IPS DF 6.9 (cell line): ENCODE data around the gene MICALL1.

ENCODE experiments used
- DNase-seq: peaks from one replicate; pipeline ENCODE4 v3.0.0-alpha.2; 2013; ENCODE audit warnings: low read depth, low spot score
- H3K27ac ChIP-seq: one replicate; pipeline ENCODE4 v1.5.1; 2013; ENCODE audit warnings: low read length, control low read depth
- H3K27me3 ChIP-seq: 2 replicates; pipeline ENCODE4 v1.6.1; 2013; ENCODE audit warnings: mild to moderate bottlenecking, low read length; ENCODE audit not compliant: control insufficient read depth, insufficient read depth
- H3K36me3 ChIP-seq: 2 replicates; pipeline ENCODE4 v1.6.1; 2013; ENCODE audit warnings: low read length; ENCODE audit not compliant: control insufficient read depth, insufficient read depth
- H3K4me1 ChIP-seq: 2 replicates; pipeline ENCODE4 v1.6.1; 2013; ENCODE audit warnings: low read length; ENCODE audit not compliant: control insufficient read depth, insufficient read depth
- H3K4me3 ChIP-seq: 2 replicates; pipeline ENCODE4 v1.5.1; 2013; ENCODE audit warnings: mild to moderate bottlenecking, low read length
- H3K9me3 ChIP-seq: 2 replicates; pipeline ENCODE4 v1.6.1; 2013; ENCODE audit warnings: low read length, inconsistent platforms; ENCODE audit not compliant: control insufficient read depth, insufficient read depth
- whole genome bisulfite sequencing: extraction: QIAGEN DNeasy Blood & Tissue Kit; methylation state at CpG from one replicate; pipeline ENCODE4 v1.1.7; 2013; ENCODE audit warnings: mixed read lengths, missing lambda C conversion rate; ENCODE audit not compliant: insufficient read length, insufficient coverage; 5-methylcytosine and 5-hydroxymethylcytosine counted together

Gene MICALL1

GRCh38 chr22:37905534-37906363 is at the start of gene MICALL1:
TSS of gene MICALL1 (plus strand) at chr22:37906297. CDS start at chr22:37906423, 126 bp downstream.
- no peak within 1 kb of the TSS for H3K27ac ChIP-seq
- no peak for DNase-seq
- H3K36me3 ChIP-seq = no peaks in the 10 kb centered on the region
- H3K4me1 ChIP-seq = peaks cover 7% of the 10 kb centered on the region
- H3K4me3 ChIP-seq = peak within 1 kb of the TSS; percentile 97
- no CpG with 5 or more reads among the region's 90 CpGs for WGBS
- no peaks in the 10 kb centered on the region for H3K27me3 ChIP-seq
- H3K9me3 ChIP-seq = no peaks in the 10 kb centered on the region

GRCh38 chr22:37860796-37861421 is 45.2 kb upstream of the MICALL1 start:
- Histone ChIP-seq H3K27ac (no peak overlapping the region), H3K9me3 (no peaks in the 10 kb centered on the region), H3K36me3 (peaks cover 39% of the 10 kb centered on the region), H3K4me3 (no peak overlapping the region), H3K27me3 (no peaks in the 10 kb centered on the region), H3K4me1 (no peaks in the 10 kb centered on the region)
- WGBS = no CpG with 5 or more reads among the region's 7 CpGs
- DNase-seq = no peak

- no peak for DNase-seq
- Histone ChIP-seq H3K36me3 (peaks cover 43% of the 10 kb centered on the region), H3K27ac (no peak overlapping the region), H3K9me3 (no peaks in the 10 kb centered on the region), H3K4me3 (no peak overlapping the region), H3K27me3 (no peaks in the 10 kb centered on the region), H3K4me1 (no peaks in the 10 kb centered on the region)
- no CpG with 5 or more reads among the region's 7 CpGs for WGBS
Observed at GRCh38 chr22:37862570-37863325, 43.3 kb upstream of the MICALL1 start.

GRCh38 chr22:37865510-37865909 is 40.6 kb upstream of the MICALL1 start:
- Histone ChIP-seq H3K27me3 (no peaks in the 10 kb centered on the region), H3K4me3 (no peak overlapping the region), H3K27ac (no peak overlapping the region), H3K9me3 (no peaks in the 10 kb centered on the region), H3K36me3 (peaks cover 50% of the 10 kb centered on the region), H3K4me1 (no peaks in the 10 kb centered on the region)
- no CpG with 5 or more reads among the region's 6 CpGs for WGBS
- no peak for DNase-seq

- H3K9me3 ChIP-seq = no peaks in the 10 kb centered on the region
- no peaks in the 10 kb centered on the region for H3K27me3 ChIP-seq
- no peak for DNase-seq
- H3K36me3 ChIP-seq = peaks cover 39% of the 10 kb centered on the region; the same call in 1 of the 2 replicates
- no CpG with 5 or more reads among the region's 7 CpGs for WGBS
- no peak overlapping the region for H3K27ac ChIP-seq
- H3K4me1 ChIP-seq = no peaks in the 10 kb centered on the region
- H3K4me3 ChIP-seq = no peak overlapping the region
Observed at GRCh38 chr22:37870273-37870672, 35.8 kb upstream of the MICALL1 start.

GRCh38 chr22:37880668-37881440 is 25.2 kb upstream of the MICALL1 start:
- Histone ChIP-seq H3K4me1 (no peaks in the 10 kb centered on the region; the same call in 1 of the 2 replicates), H3K27me3 (no peaks in the 10 kb centered on the region), H3K36me3 (peaks cover 32% of the 10 kb centered on the region), H3K27ac (no peak overlapping the region), H3K4me3 (no peak overlapping the region), H3K9me3 (no peaks in the 10 kb centered on the region)
- DNase-seq = no peak
- WGBS = no CpG with 5 or more reads among the region's 6 CpGs

GRCh38 chr22:37884420-37884819 is 21.7 kb upstream of the MICALL1 start:
- H3K4me3 ChIP-seq = no peak overlapping the region
- H3K36me3 ChIP-seq = peaks cover 32% of the 10 kb centered on the region
- WGBS = no CpG with 5 or more reads among the region's 6 CpGs
- H3K4me1 ChIP-seq = no peaks in the 10 kb centered on the region; the same call in 1 of the 2 replicates
- H3K9me3 ChIP-seq = no peaks in the 10 kb centered on the region
- no peak overlapping the region for H3K27ac ChIP-seq
- DNase-seq = no peak
- H3K27me3 ChIP-seq = no peaks in the 10 kb centered on the region

GRCh38 chr22:37887584-37888378 is 18.3 kb upstream of the MICALL1 start:
- WGBS = no CpG with 5 or more reads among the region's 6 CpGs
- no peak overlapping the region for H3K27ac ChIP-seq
- DNase-seq = no peak

GRCh38 chr22:37891926-37892325 is 14.2 kb upstream of the MICALL1 start:
- Histone ChIP-seq H3K9me3 (no peaks in the 10 kb centered on the region), H3K4me1 (peaks cover 11% of the 10 kb centered on the region), H3K27me3 (no peaks in the 10 kb centered on the region), H3K4me3 (no peak overlapping the region), H3K36me3 (peaks cover 23% of the 10 kb centered on the region; the same call in 1 of the 2 replicates), H3K27ac (no peak overlapping the region)
- 100% methylated on average over 1 of the region's 3 CpGs for WGBS
- no peak for DNase-seq

More at GRCh38 chr22:37887584-37888378, 18.3 kb upstream of the MICALL1 start:
- Histone ChIP-seq H3K9me3 (no peaks in the 10 kb centered on the region), H3K4me3 (no peak overlapping the region), H3K27me3 (no peaks in the 10 kb centered on the region), H3K36me3 (peaks cover 25% of the 10 kb centered on the region; the same call in 1 of the 2 replicates), H3K4me1 (no peaks in the 10 kb centered on the region)
